Right ventricle myocardium superior (tissue), 1 donor: ENCODE data around the gene MCTP1. TPM values are rescaled to one million over a fixed set of nuclear protein-coding genes. Genes with fewer than 3 reads are reported as not detected.

Experiments used
- ATAC-seq: fragments of 200-7000 bp; cut with Tn5 transposase; one replicate; pipeline ENCODE4 v1.9.1; 2020; ENCODE audit warnings: mild to moderate bottlenecking; ENCODE audit not compliant: poor library complexity
- DNase-seq: peaks from one replicate; pipeline ENCODE4 v3.0.0-alpha.2; 2020
- intact Hi-C: fragments of 100-400 bp; cut with DNase I; formaldehyde crosslinking; loops from one replicate; pipeline ENCODE4 v1.11.2; 2022
- total RNA-seq: library from RNA; stranded (reverse); fragmentation: NEBNext Ultra II Directional; extraction: Animal tissue kit (Norgen Biotek cat#: 25700); gene quantifications from one replicate; pipeline ENCODE4 v1.2.1, GENCODE V29; 2021
- donor health status: DM: no; HTN: yes; CAD: no; lungs with severe emphysema.

The MCTP1 gene
- total RNA-seq, 1 donor from 2014 or later = 7.1 TPM

- ATAC-seq (peak; percentile 73), DNase-seq (no peak)
- intact Hi-C loops = no loop called here
These were observed 23.3 kb downstream of the MCTP1 start for GRCh38 chr5:95261437-95262175.

- ATAC-seq (no peak), DNase-seq (no peak)
- intact Hi-C loops = no loop called here
These were observed 27.9 kb downstream of the MCTP1 start for GRCh38 chr5:95256991-95257390.

- ATAC-seq (no peak), DNase-seq (no peak)
- intact Hi-C loops = no loop called here
These were observed 28.4 kb downstream of the MCTP1 start for GRCh38 chr5:95256446-95256845.

- intact Hi-C loops = no loop called here
- ATAC-seq (no peak), DNase-seq (no peak)
These were observed 32.1 kb downstream of the MCTP1 start for GRCh38 chr5:95252801-95253200.

- intact Hi-C loops = no loop called here
These were observed 33.7 kb downstream of the MCTP1 start for GRCh38 chr5:95251185-95251584.

GRCh38 chr5:95244479-95244878, 40.4 kb downstream of the MCTP1 start:
- DNase-seq (no peak), ATAC-seq (no peak)
- intact Hi-C loops = no loop called here

More at GRCh38 chr5:95251185-95251584, 33.7 kb downstream of the MCTP1 start:
- ATAC-seq (no peak), DNase-seq (no peak)

- ATAC-seq (no peak), DNase-seq (no peak)
- intact Hi-C loops = no loop called here
These were observed 43.3 kb downstream of the MCTP1 start for GRCh38 chr5:95241635-95242034.

GRCh38 chr5:95241161-95241560, 43.7 kb downstream of the MCTP1 start:
- ATAC-seq (no peak), DNase-seq (no peak)
- intact Hi-C loops = no loop called here

GRCh38 chr5:95238560-95239325, 46.2 kb downstream of the MCTP1 start:
- intact Hi-C loops = loop anchor here (10.0 kb wide), 1 partner anchor 274 kb away; no protein-coding TSS in a partner anchor
- ATAC-seq = no peak
- DNase-seq = no peak

- ATAC-seq (no peak), DNase-seq (no peak)
- intact Hi-C loops = loop anchor here (10.0 kb wide), 1 partner anchor 273 kb away; no protein-coding TSS in a partner anchor
These were observed 47.6 kb downstream of the MCTP1 start for GRCh38 chr5:95237324-95237723.

- DNase-seq (no peak), ATAC-seq (no peak)
- intact Hi-C loops = loop anchor here (10.0 kb wide), 1 partner anchor 271 kb away; no protein-coding TSS in a partner anchor
These were observed 49.4 kb downstream of the MCTP1 start for GRCh38 chr5:95235439-95235982.

GRCh38 chr5:95229646-95230045, 55.2 kb downstream of the MCTP1 start:
- intact Hi-C loops = loop anchor here (10.0 kb wide), 1 partner anchor 265 kb away; no protein-coding TSS in a partner anchor
- DNase-seq (no peak), ATAC-seq (no peak)

- ATAC-seq (no peak), DNase-seq (no peak)
- intact Hi-C loops = no loop called here
These were observed 60.0 kb downstream of the MCTP1 start for GRCh38 chr5:95224701-95225459.

- ATAC-seq = no peak
- DNase-seq = no peak
- intact Hi-C loops = no loop called here
These were observed 61.2 kb downstream of the MCTP1 start for GRCh38 chr5:95223566-95224258.

GRCh38 chr5:95222836-95223235, 62.1 kb downstream of the MCTP1 start:
- DNase-seq (no peak), ATAC-seq (no peak)
- intact Hi-C loops = no loop called here

GRCh38 chr5:95221234-95221633, 63.7 kb downstream of the MCTP1 start:
- DNase-seq = no peak
- intact Hi-C loops = no loop called here
- no peak for ATAC-seq

GRCh38 chr5:95220381-95220780, 64.5 kb downstream of the MCTP1 start:
- ATAC-seq (no peak), DNase-seq (no peak)
- intact Hi-C loops = no loop called here

- ATAC-seq = no peak
- DNase-seq = no peak
- intact Hi-C loops = no loop called here
These were observed 65.5 kb downstream of the MCTP1 start for GRCh38 chr5:95219411-95219810.
